IMR-90 (cell line): ENCODE measurements around the gene LRPPRC. TPM values are rescaled to one million over a fixed set of nuclear protein-coding genes. Genes with fewer than 3 reads are reported as not detected.

Experiments used
- ATAC-seq: fragments of 200-7000 bp; cut with Tn5 transposase; 2 replicates; pipeline ENCODE4 v1.9.1; 2020; ENCODE audit warnings: low read depth, mild to moderate bottlenecking, moderate library complexity
- BruUV-seq: library from RNA; stranded (reverse); fragments of 400-500 nt; replicated peaks from 2 replicates; lab custom pipeline; 2021; lab: Mats Ljungman, UMichigan
- CTCF ChIA-PET: fragments of 300-600 bp; formaldehyde crosslinking; extraction: SDS; loops from one replicate; lab custom pipeline; 2021; ENCODE audit warnings: antibody characterized with exemption; lab: Yijun Ruan, JAX
- POLR2A ChIA-PET: fragments of 300-600 bp; sonication (Branson Sonifier 250); formaldehyde crosslinking; loops from one replicate; lab custom pipeline; 2022; ENCODE audit warnings: antibody characterized with exemption; ENCODE audit not compliant: unreplicated experiment; lab: Charles Lee
- DNase-seq: peaks from one replicate; pipeline ENCODE4 v3.0.0; 2013
- H2AFZ ChIP-seq: replicated peaks from 2 replicates; pipeline ENCODE3; 2013; ENCODE audit warnings: low read length, mild to moderate bottlenecking; ENCODE audit not compliant: poor library complexity
- H2AK5ac ChIP-seq: 2 replicates; pipeline ENCODE4 v1.6.1; 2013; ENCODE audit warnings: low read depth, low read length, inconsistent platforms
- H2AK9ac ChIP-seq: replicated peaks from 2 replicates; pipeline ENCODE3; 2013; ENCODE audit warnings: mild to moderate bottlenecking, low read depth, low read length, moderate library complexity; ENCODE audit not compliant: poor library complexity
- H2BK120ac ChIP-seq: 2 replicates; pipeline ENCODE4 v1.6.1; 2013; ENCODE audit warnings: low read depth, low read length, inconsistent platforms
- H2BK15ac ChIP-seq: 3 replicates; pipeline ENCODE4 v1.6.1; 2013; ENCODE audit warnings: low read depth, low read length, inconsistent platforms
- H2BK20ac ChIP-seq: 2 replicates; pipeline ENCODE4 v1.6.1; 2013; ENCODE audit warnings: low read depth, mild to moderate bottlenecking, inconsistent platforms, low read length, moderate library complexity
- H2BK5ac ChIP-seq: 2 replicates; pipeline ENCODE4 v1.6.1; 2013; ENCODE audit warnings: mild to moderate bottlenecking, low read depth, low read length, inconsistent platforms; ENCODE audit not compliant: poor library complexity, severe bottlenecking
- H3K14ac ChIP-seq: replicated peaks from 2 replicates; pipeline ENCODE4 v1.6.1; 2013; ENCODE audit warnings: low read depth, low read length, inconsistent platforms
- H3K18ac ChIP-seq: 2 replicates; pipeline ENCODE4 v1.6.1; 2013; ENCODE audit warnings: low read depth, low read length, control low read depth
- H3K23ac ChIP-seq: 2 replicates; pipeline ENCODE4 v1.6.1; 2013; ENCODE audit warnings: low read depth, low read length, inconsistent platforms
- H3K27ac ChIP-seq: 2 replicates; pipeline ENCODE4 v1.5.1; 2013; ENCODE audit warnings: mild to moderate bottlenecking, control low read depth, low read length; ENCODE audit not compliant: insufficient read depth
- H3K27me3 ChIP-seq: 2 replicates; pipeline ENCODE4 v1.6.1; 2013; ENCODE audit warnings: low read length; ENCODE audit not compliant: control insufficient read depth, insufficient read depth
- H3K36me3 ChIP-seq: 2 replicates; pipeline ENCODE4 v1.6.1; 2013; ENCODE audit warnings: low read length, mixed read lengths; ENCODE audit not compliant: control insufficient read depth, insufficient read depth
- H3K4ac ChIP-seq: 2 replicates; pipeline ENCODE4 v1.6.1; 2013; ENCODE audit warnings: low read depth, low read length, inconsistent platforms
- H3K4me1 ChIP-seq: 2 replicates; pipeline ENCODE4 v1.6.1; 2013; ENCODE audit warnings: low read length, mixed read lengths; ENCODE audit not compliant: control insufficient read depth, insufficient read depth
- H3K4me2 ChIP-seq: 2 replicates; pipeline ENCODE4 v1.6.1; 2013; ENCODE audit warnings: low read depth, mild to moderate bottlenecking, control low read depth, low read length, moderate library complexity
- H3K4me3 ChIP-seq: 2 replicates; pipeline ENCODE4 v1.5.1; 2013; ENCODE audit warnings: low read depth, mild to moderate bottlenecking, control low read depth, low read length, moderate library complexity; ENCODE audit not compliant: insufficient read depth
- H3K56ac ChIP-seq: 2 replicates; pipeline ENCODE4 v1.6.1; 2013; ENCODE audit warnings: low read length, inconsistent platforms; ENCODE audit not compliant: insufficient read depth; ENCODE audit errors: extremely low read depth
- H3K79me1 ChIP-seq, 2 experiments: 2 replicates each; pipeline ENCODE4 v1.6.1; 2013; ENCODE audit warnings: low read length in 2 of 2, inconsistent platforms in 1 of 2, low read depth in 1 of 2
- H3K9ac ChIP-seq: 2 replicates; pipeline ENCODE4 v1.6.1; 2013; ENCODE audit warnings: low read depth, low read length, control low read depth
- H3K9me1 ChIP-seq: 2 replicates; pipeline ENCODE4 v1.6.1; 2013; ENCODE audit warnings: low read length, inconsistent platforms; ENCODE audit not compliant: insufficient read depth
- H3K9me3 ChIP-seq: 2 replicates; pipeline ENCODE4 v1.6.1; 2013; ENCODE audit warnings: low read length; ENCODE audit not compliant: control insufficient read depth, insufficient read depth
- H4K20me1 ChIP-seq: 2 replicates; pipeline ENCODE4 v1.6.1; 2013; ENCODE audit warnings: low read length, inconsistent platforms; ENCODE audit not compliant: insufficient read depth
- H4K5ac ChIP-seq: 2 replicates; pipeline ENCODE4 v1.6.1; 2013; ENCODE audit warnings: mild to moderate bottlenecking, low read depth, low read length, control low read depth
- H4K8ac ChIP-seq, 2 experiments: 2 replicates each; pipeline ENCODE4 v1.6.1; 2013; ENCODE audit warnings: low read depth in 2 of 2, low read length in 2 of 2, control low read depth in 1 of 2, inconsistent platforms in 1 of 2
- H4K91ac ChIP-seq: 2 replicates; pipeline ENCODE4 v1.6.1; 2013; ENCODE audit warnings: low read depth, low read length, inconsistent platforms; ENCODE audit not compliant: insufficient read depth
- MAFK ChIP-seq: IDR thresholded peaks from 2 replicates; pipeline ENCODE4 v1.6.1; 2012; ENCODE audit warnings: low read depth, low read length, improper control_type of control experiment
- RCOR1 ChIP-seq: IDR thresholded peaks from 2 replicates; pipeline ENCODE4 v1.6.1; 2012; ENCODE audit warnings: mild to moderate bottlenecking, low read length, improper control_type of control experiment; ENCODE audit not compliant: insufficient replicate concordance
- dilution Hi-C: fragments of 300-500 bp; cut with HindIII; formaldehyde crosslinking; loops from one replicate; pipeline ENCODE4 v1.14.3; 2018; ENCODE audit warnings: low sequenced_read_pairs; ENCODE audit not compliant: unreplicated experiment
- in situ Hi-C: fragments of 300-500 bp; cut with MboI; formaldehyde crosslinking; loops from 3 replicates; pipeline ENCODE4 v1.14.3; 2019; ENCODE audit warnings: low sequenced_read_pairs, inconsistent platforms, mixed read lengths
- intact Hi-C: fragments of 100-400 bp; cut with micrococcal nuclease; formaldehyde crosslinking; loops from 2 replicates; pipeline ENCODE4 v1.10.0; 2022
- polyA plus RNA-seq, 3 experiments: library from polyadenylated mRNA; depleted of rRNA; stranded (reverse); fragments of >200 nt; gene quantifications; 2 replicates each; pipeline ENCODE4 v1.2.3, GENCODE V29; 2012; ENCODE audit warnings: low replicate concordance in 1 of 3
- total RNA-seq: library from RNA; depleted of rRNA; stranded (reverse); fragments of >200 nt; gene quantifications from 2 replicates; pipeline ENCODE4 v1.2.3, GENCODE V29; 2012
- TF ChIP-seq, protein P1 (sequence below): fragments of 150-350 bp; IDR thresholded peaks from 2 replicates; pipeline ENCODE4 v1.6.1; 2017; ENCODE audit warnings: mild to moderate bottlenecking, antibody characterized with exemption, low read length, low read depth

Gene LRPPRC
- total and polyA plus RNA-seq, 2 of the 4 experiments (the other 2 are of a cell fraction) = 30.4 to 36.0 TPM

DNA sequence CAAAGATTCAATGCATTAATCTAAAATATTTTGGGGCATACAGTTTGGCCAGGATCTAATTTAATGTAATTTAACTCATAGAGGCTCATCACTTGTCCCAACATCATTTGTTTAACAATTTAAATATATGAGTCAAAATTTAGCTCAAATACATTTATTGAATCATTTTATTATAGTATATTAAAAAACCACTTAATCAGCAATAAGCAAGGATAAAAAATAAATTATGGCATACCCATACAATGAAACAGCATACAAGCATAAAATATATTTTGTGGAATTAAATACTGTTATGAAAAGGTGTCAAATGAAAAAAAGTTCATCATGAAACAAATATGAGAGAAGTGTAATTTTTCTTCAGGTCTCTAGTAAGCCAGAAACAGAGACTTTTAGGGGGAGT is 34.9 kb downstream of the LRPPRC start:
- Histone ChIP-seq H2AFZ (no peak overlapping the region), H2BK5ac (no peak overlapping the region), H3K4me2 (no peak overlapping the region), H3K4me3 (no peak overlapping the region), H3K4ac (no peak overlapping the region), H2BK120ac (no peak overlapping the region), H2AK9ac (no peak overlapping the region), H2BK15ac (no peak overlapping the region), H4K5ac (no peak overlapping the region), H4K8ac (no peak overlapping the region), H4K91ac (no peak overlapping the region), H3K23ac (no peak overlapping the region), H3K4me1 (no peaks in the 10 kb centered on the region), H3K9me3 (no peaks in the 10 kb centered on the region), H3K27me3 (no peaks in the 10 kb centered on the region), H3K18ac (no peak overlapping the region), H3K36me3 (peaks cover 26% of the 10 kb centered on the region), H3K79me1 (peaks cover 0 to 10% of the 10 kb centered on the region in 2 experiments; a peak in 3 of 4 replicates), H3K14ac (no peak overlapping the region), H4K20me1 (no peaks in the 10 kb centered on the region), H3K9ac (no peak overlapping the region), H3K56ac (no peak overlapping the region), H3K9me1 (no peaks in the 10 kb centered on the region), H2AK5ac (no peak overlapping the region), H3K27ac (no peak overlapping the region), H2BK20ac (no peak overlapping the region)
- intact Hi-C loops (loop anchor here (5.0 to 10.0 kb wide), 2 partner anchors 34 to 56 kb away; no protein-coding TSS in a partner anchor), dilution Hi-C loops (no loop called here), in situ Hi-C loops (no loop called here)
- ATAC-seq (no peak), DNase-seq (no peak)
- BruUV-seq = no TSS peak
- POLR2A ChIA-PET = no interaction called here
- TF ChIP-seq, protein P1, sequence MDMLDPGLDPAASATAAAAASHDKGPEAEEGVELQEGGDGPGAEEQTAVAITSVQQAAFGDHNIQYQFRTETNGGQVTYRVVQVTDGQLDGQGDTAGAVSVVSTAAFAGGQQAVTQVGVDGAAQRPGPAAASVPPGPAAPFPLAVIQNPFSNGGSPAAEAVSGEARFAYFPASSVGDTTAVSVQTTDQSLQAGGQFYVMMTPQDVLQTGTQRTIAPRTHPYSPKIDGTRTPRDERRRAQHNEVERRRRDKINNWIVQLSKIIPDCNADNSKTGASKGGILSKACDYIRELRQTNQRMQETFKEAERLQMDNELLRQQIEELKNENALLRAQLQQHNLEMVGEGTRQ = no peak
- TF ChIP-seq RCOR1 (no peak), MAFK (peak; percentile 35)
- CTCF ChIA-PET = no interaction called here
